ENCODE data around the gene RSAD2. TPM values are rescaled to one million over a fixed set of nuclear protein-coding genes. Genes with fewer than 3 reads are reported as not detected.

The RSAD2 gene
- total and polyA plus RNA-seq, 2 donors (not counting 1 experiment from before 2014, with no cell fraction given) = 0.81 to 1.5 TPM

DNA sequence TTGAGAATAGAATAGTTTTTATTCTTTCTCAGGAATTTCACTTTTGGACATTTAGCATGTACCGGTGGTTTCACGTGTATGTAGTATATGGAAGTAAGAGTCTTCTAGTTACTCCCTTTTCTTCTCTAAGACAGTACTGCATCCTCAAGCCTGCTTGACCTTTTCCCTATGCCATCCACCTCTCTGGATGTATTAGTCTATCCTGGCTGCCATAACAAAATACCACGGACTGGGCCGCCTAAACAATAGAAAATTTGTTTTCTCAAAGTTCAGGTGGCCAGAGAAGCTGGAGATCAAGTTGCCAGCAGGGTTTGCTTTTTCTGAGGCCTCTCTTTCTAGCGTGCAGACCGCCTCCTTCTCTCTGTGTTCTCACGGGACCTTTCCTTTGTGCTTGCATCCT lies 10.6 kb upstream of the RSAD2 start:
- Histone ChIP-seq H3K27me3 (replicated peaks in 1 of 4; ENCODE audit: control extremely low read depth in 1 of 4, control insufficient read depth in 3 of 4, insufficient read depth in 4 of 4, low read length in 3 of 4) (no peaks in the 10 kb centered on the region), H4K20me1 (ENCODE audit: control insufficient read depth, insufficient read depth, low read length, poor library complexity, severe bottlenecking) (no peaks in the 10 kb centered on the region), H3K27ac (ENCODE audit: low read length in 2 of 2) (no peak overlapping the region), H3K9me3 (ENCODE audit: control extremely low read depth in 1 of 3, control insufficient read depth in 2 of 3, insufficient read depth in 1 of 3, low read length in 2 of 3) (no peaks in the 10 kb centered on the region), H2AFZ (ENCODE audit: insufficient read depth, low read depth, low read length, poor library complexity, severe bottlenecking) (no peak overlapping the region), H3K9ac (ENCODE audit: low read length) (no peak overlapping the region), H3K36me3 (replicated peaks in 1 of 2; ENCODE audit: control extremely low read depth in 1 of 2, control insufficient read depth in 1 of 2, extremely low read depth in 1 of 2, insufficient read depth in 2 of 2, low read length in 1 of 2) (no peaks in the 10 kb centered on the region), H3K79me2 (ENCODE audit: control insufficient read depth, insufficient read depth, low read length) (no peaks in the 10 kb centered on the region), H3K4me1 (ENCODE audit: control insufficient read depth in 2 of 2, insufficient read depth in 2 of 2, low read length in 2 of 2) (peaks cover 9 to 13% of the 10 kb centered on the region in 2 donors), H3K4me2 (replicated peaks; ENCODE audit: low read depth, low read length, poor library complexity, severe bottlenecking) (no peak overlapping the region), H3K4me3 (ENCODE audit: control extremely low read depth in 1 of 5, extremely low read depth in 1 of 5, insufficient read depth in 1 of 5, low read depth in 2 of 5, low read length in 4 of 5) (no peak overlapping the region)
- ATAC-seq (ENCODE audit: low read depth) (no peak), DNase-seq (no peak)
- no peak for TF ChIP-seq CTCF (IDR thresholded peaks at IDR 0.05)
- no peak for TF ChIP-seq EZH2 (IDR thresholded peaks at IDR 0.05; ENCODE audit: borderline replicate concordance, insufficient read depth, low read depth, low read length, poor library complexity, severe bottlenecking)
- H3K4me1 Mint-ChIP-seq = peaks cover 13% of the 10 kb centered on the region
- ChIA-PET CTCF (interaction anchor here (1.1 to 2.1 kb wide), 4 partner anchors 9 to 177 kb away, joined by 3 to 8 read pairs (median 6); no protein-coding TSS in a partner anchor), POLR2A (no interaction called here)
- H3K27ac Mint-ChIP-seq = no peak overlapping the region
- WGBS (ENCODE audit: insufficient coverage) = 100% methylated on average over 2 of the region's 7 CpGs
- H3K9me3 Mint-ChIP-seq (ENCODE audit: insufficient read depth) = no peaks in the 10 kb centered on the region
- no peaks in the 10 kb centered on the region for H3K27me3 Mint-ChIP-seq
- H3K4me3 Mint-ChIP-seq = peak overlapping the region; percentile 27
- intact Hi-C loops (cut with micrococcal nuclease) = loop anchor here (1.0 to 5.0 kb wide), 2 partner anchors 10 to 50 kb away; partner anchors contain the start of genes RNF144A and RSAD2

GRCh38 chr2:6872394-6872793 lies 5.2 kb upstream of the RSAD2 start:
- Mint-ChIP-seq H3K4me1 (peaks cover 22% of the 10 kb centered on the region), H3K4me3 (peak overlapping the region; percentile 3), H3K27ac (peak overlapping the region; percentile 7), H3K9me3 (ENCODE audit: insufficient read depth) (no peaks in the 10 kb centered on the region), H3K27me3 (no peaks in the 10 kb centered on the region)
- Histone ChIP-seq H3K36me3 (replicated peaks in 1 of 2; ENCODE audit: control extremely low read depth in 1 of 2, control insufficient read depth in 1 of 2, extremely low read depth in 1 of 2, insufficient read depth in 2 of 2, low read length in 1 of 2) (no peaks in the 10 kb centered on the region), H2AFZ (ENCODE audit: insufficient read depth, low read depth, low read length, poor library complexity, severe bottlenecking) (peak overlapping the region; percentile 41), H3K27me3 (replicated peaks in 1 of 4; ENCODE audit: control extremely low read depth in 1 of 4, control insufficient read depth in 3 of 4, insufficient read depth in 4 of 4, low read length in 3 of 4) (no peaks in the 10 kb centered on the region), H3K4me1 (ENCODE audit: control insufficient read depth in 2 of 2, insufficient read depth in 2 of 2, low read length in 2 of 2) (peaks cover 5 to 12% of the 10 kb centered on the region in 2 donors), H3K9me3 (ENCODE audit: control extremely low read depth in 1 of 3, control insufficient read depth in 2 of 3, insufficient read depth in 1 of 3, low read length in 2 of 3) (no peaks in the 10 kb centered on the region), H3K9ac (ENCODE audit: low read length) (no peak overlapping the region), H3K4me3 (ENCODE audit: control extremely low read depth in 1 of 5, extremely low read depth in 1 of 5, insufficient read depth in 1 of 5, low read depth in 2 of 5, low read length in 4 of 5) (no peak overlapping the region), H3K4me2 (replicated peaks; ENCODE audit: low read depth, low read length, poor library complexity, severe bottlenecking) (no peak overlapping the region), H3K27ac (ENCODE audit: low read length in 2 of 2) (no peak overlapping the region), H3K79me2 (ENCODE audit: control insufficient read depth, insufficient read depth, low read length) (no peaks in the 10 kb centered on the region), H4K20me1 (ENCODE audit: control insufficient read depth, insufficient read depth, low read length, poor library complexity, severe bottlenecking) (no peaks in the 10 kb centered on the region)
- CTCF ChIA-PET = interaction anchor here (1.0 kb wide), 1 partner anchor 172 kb away, joined by 4 read pairs; no protein-coding TSS in a partner anchor
- WGBS (ENCODE audit: insufficient coverage) = 86% methylated on average over 1 of the region's 2 CpGs
- DNase-seq (peak; percentile 18), ATAC-seq (ENCODE audit: low read depth) (no peak)
- TF ChIP-seq EZH2 (IDR thresholded peaks at IDR 0.05; ENCODE audit: borderline replicate concordance, insufficient read depth, low read depth, low read length, poor library complexity, severe bottlenecking) (no peak), CTCF (IDR thresholded peaks at IDR 0.05) (no peak)
- POLR2A ChIA-PET = no interaction called here
- intact Hi-C loops (cut with micrococcal nuclease) = no loop called here
